ENCODE measurements around the gene ZNF541.
A peak's percentile ranks its signal among the peaks of the same experiment; 100 is the strongest.

The ZNF541 gene

GRCh38 chr19:47540748-47541147 lies 32.2 kb downstream of the ZNF541 start:
- DNase-seq = no peak

- no peak for DNase-seq
These were observed 33.1 kb downstream of the ZNF541 start for GRCh38 chr19:47539747-47540311.

- no peak for DNase-seq
These were observed 34.1 kb downstream of the ZNF541 start for GRCh38 chr19:47538812-47539211.

GRCh38 chr19:47537493-47537892 lies 35.5 kb downstream of the ZNF541 start:
- no peak for DNase-seq

- DNase-seq = no peak
These were observed 38.3 kb downstream of the ZNF541 start for GRCh38 chr19:47534628-47535027.

GRCh38 chr19:47531640-47532387 lies 41.1 kb downstream of the ZNF541 start:
- DNase-seq = peak; percentile 16 to 30

GRCh38 chr19:47529018-47529742 lies 43.8 kb downstream of the ZNF541 start:
- DNase-seq = no peak

- DNase-seq = no peak
These were observed 46.1 kb downstream of the ZNF541 start for GRCh38 chr19:47526798-47527197.

- DNase-seq = no peak
These were observed 49.5 kb downstream of the ZNF541 start for GRCh38 chr19:47523473-47523872.
